ENCODE results near the gene PSD4. TPM values are rescaled to one million over a fixed set of nuclear protein-coding genes. Genes with fewer than 3 reads are reported as not detected.

PSD4 gene
- total RNA-seq, 2 donors from 2014 or later: 13.1 to 16.9 TPM

GRCh38 chr2:113178069-113178746 lies 4.4 kb downstream of the PSD4 start:
- no peaks in the 10 kb centered on the region for H3K9me3 ChIP-seq

DNA sequence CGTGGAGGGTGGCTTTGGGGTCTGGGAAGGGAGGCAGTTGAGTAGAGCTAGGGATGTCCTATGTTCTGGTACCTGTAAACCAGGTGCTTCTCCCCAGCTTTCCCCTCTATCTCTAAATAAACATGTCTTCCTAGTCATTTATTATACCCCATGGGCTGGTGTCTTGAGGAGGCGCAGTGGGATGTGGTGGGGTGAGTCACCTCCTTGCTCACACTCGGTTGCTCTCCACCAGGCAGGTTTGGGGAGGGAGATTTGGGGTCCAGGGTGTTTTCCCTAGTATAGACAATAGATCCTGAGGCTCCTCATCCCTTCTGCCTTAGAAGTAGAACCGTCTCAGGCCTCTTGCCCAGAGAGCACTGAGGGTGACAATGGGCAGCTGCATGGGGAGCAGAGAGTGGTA lies 5.1 kb downstream of the PSD4 start:
- TF ChIP-seq, protein P1, sequence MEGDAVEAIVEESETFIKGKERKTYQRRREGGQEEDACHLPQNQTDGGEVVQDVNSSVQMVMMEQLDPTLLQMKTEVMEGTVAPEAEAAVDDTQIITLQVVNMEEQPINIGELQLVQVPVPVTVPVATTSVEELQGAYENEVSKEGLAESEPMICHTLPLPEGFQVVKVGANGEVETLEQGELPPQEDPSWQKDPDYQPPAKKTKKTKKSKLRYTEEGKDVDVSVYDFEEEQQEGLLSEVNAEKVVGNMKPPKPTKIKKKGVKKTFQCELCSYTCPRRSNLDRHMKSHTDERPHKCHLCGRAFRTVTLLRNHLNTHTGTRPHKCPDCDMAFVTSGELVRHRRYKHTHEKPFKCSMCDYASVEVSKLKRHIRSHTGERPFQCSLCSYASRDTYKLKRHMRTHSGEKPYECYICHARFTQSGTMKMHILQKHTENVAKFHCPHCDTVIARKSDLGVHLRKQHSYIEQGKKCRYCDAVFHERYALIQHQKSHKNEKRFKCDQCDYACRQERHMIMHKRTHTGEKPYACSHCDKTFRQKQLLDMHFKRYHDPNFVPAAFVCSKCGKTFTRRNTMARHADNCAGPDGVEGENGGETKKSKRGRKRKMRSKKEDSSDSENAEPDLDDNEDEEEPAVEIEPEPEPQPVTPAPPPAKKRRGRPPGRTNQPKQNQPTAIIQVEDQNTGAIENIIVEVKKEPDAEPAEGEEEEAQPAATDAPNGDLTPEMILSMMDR (IDR thresholded peaks at IDR 0.05): no peak
- Histone ChIP-seq H3K27ac (no peak overlapping the region), H3K4me3 (no peak overlapping the region), H3K27me3 (replicated peaks; ENCODE audit: insufficient read depth) (no peaks in the 10 kb centered on the region), H3K36me3 (no peaks in the 10 kb centered on the region), H3K4me1 (ENCODE audit: control insufficient read depth in 1 of 2, low read depth in 2 of 2) (no peaks in the 10 kb centered on the region), H3K9me3 (no peaks in the 10 kb centered on the region)
- ATAC-seq (ENCODE audit: insufficient number of reproducible peaks, low FRiP score, low read depth) (no peak), DNase-seq (ENCODE audit: low spot score) (no peak)

More at GRCh38 chr2:113178069-113178746, 4.4 kb downstream of the PSD4 start:
- TF ChIP-seq, protein P1 (IDR thresholded peaks at IDR 0.05): no peak
- H3K27ac ChIP-seq: no peak overlapping the region
- DNase-seq (ENCODE audit: low spot score) (no peak), ATAC-seq (ENCODE audit: insufficient number of reproducible peaks, low FRiP score, low read depth) (no peak)
- no peaks in the 10 kb centered on the region for H3K36me3 ChIP-seq
- H3K4me1 ChIP-seq (ENCODE audit: control insufficient read depth in 1 of 2, low read depth in 2 of 2): no peaks in the 10 kb centered on the region
- no peaks in the 10 kb centered on the region for H3K27me3 ChIP-seq (replicated peaks; ENCODE audit: insufficient read depth)
- no peak overlapping the region for H3K4me3 ChIP-seq

- DNase-seq (ENCODE audit: low spot score) (no peak), ATAC-seq (ENCODE audit: insufficient number of reproducible peaks, low FRiP score, low read depth) (no peak)
- Histone ChIP-seq H3K36me3 (no peaks in the 10 kb centered on the region), H3K27ac (no peak overlapping the region), H3K4me3 (no peak overlapping the region), H3K27me3 (replicated peaks; ENCODE audit: insufficient read depth) (no peaks in the 10 kb centered on the region), H3K4me1 (ENCODE audit: control insufficient read depth in 1 of 2, low read depth in 2 of 2) (no peaks in the 10 kb centered on the region), H3K9me3 (no peaks in the 10 kb centered on the region)
- TF ChIP-seq, protein P1 (IDR thresholded peaks at IDR 0.05): no peak
These were observed 5.8 kb downstream of the PSD4 start for GRCh38 chr2:113179446-113180045.

DNA sequence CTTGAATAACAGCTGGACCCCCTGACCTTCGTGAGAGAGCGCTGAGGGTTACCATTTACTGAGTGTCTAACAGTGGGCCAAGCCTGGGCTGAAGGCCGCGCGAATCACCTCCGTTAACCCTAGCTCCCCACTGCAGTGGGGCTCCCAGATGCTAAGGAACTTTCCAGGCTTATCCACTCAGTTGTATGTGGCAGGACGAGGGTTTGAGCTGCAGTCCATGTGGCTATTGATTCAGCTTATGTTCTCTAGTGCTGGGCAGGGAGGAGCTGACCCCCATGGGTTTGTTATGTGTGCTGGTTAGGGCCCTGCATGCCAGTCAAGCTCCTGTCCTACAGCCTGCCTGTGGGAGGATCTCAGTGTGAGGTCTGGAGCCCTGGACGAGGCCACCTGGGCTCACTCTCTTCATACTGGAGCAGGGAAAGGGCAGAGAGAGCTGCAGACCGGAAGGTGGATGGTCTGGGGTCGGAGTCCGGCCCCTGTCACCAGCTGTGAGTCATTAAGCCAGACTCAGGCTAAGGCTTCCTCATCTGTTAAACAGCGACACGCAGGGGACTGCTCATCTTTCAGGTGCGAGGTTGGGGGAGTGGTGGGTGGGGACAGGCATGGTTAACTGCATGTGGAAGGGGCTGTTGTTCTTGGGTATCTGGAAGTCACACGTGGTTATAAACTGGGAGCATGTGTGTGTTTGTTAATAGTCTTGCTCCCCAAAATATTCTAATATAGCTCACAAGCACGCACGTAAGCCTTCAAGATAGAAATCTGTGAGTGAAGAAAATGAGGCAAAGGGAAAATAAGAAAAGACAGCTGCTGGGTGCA lies 6.6 kb downstream of the PSD4 start:
- H3K27me3 ChIP-seq (replicated peaks; ENCODE audit: insufficient read depth): no peaks in the 10 kb centered on the region
- ATAC-seq (ENCODE audit: insufficient number of reproducible peaks, low FRiP score, low read depth): no peak
- no peak overlapping the region for H3K4me3 ChIP-seq
- no peaks in the 10 kb centered on the region for H3K36me3 ChIP-seq
- no peaks in the 10 kb centered on the region for H3K9me3 ChIP-seq
- no peak overlapping the region for H3K27ac ChIP-seq
- H3K4me1 ChIP-seq (ENCODE audit: control insufficient read depth in 1 of 2, low read depth in 2 of 2): no peaks in the 10 kb centered on the region
- TF ChIP-seq, protein P1 (IDR thresholded peaks at IDR 0.05): no peak
- no peak for DNase-seq (ENCODE audit: low spot score)
